D721Med (cell line): ENCODE measurements around the gene TIAM2.
"Not testable (repeated sequence)": the region's sequence is repeated elsewhere in the genome, so short reads cannot be mapped to it uniquely, and the experiment has no call there.

Experiments
- DNase-seq: peaks from one replicate; pipeline ENCODE4 v3.0.0; 2011; ENCODE audit warnings: low spot score; ENCODE audit not compliant: insufficient read length
- FAIRE-seq: peaks from 2 replicates; lab custom pipeline; 2011; peaks lifted over from hg19 to GRCh38; lab: Jason Lieb, UNC
- CTCF ChIP-seq: IDR thresholded peaks from 2 replicates; pipeline ENCODE4 v1.5.1; 2012; ENCODE audit warnings: mild to moderate bottlenecking, control low read depth; ENCODE audit not compliant: insufficient read depth; ENCODE audit errors: missing control alignments

The TIAM2 gene

GRCh38 chr6:155212106-155212505 lies 217.0 kb downstream of the TIAM2 start:
- no peak for TF ChIP-seq CTCF
- no peak for DNase-seq
- FAIRE-seq = no peak

GRCh38 chr6:155212616-155213380 lies 217.7 kb downstream of the TIAM2 start:
- no peak for TF ChIP-seq CTCF
- no peak for DNase-seq
- no peak for FAIRE-seq

- FAIRE-seq (no peak), DNase-seq (no peak)
- TF ChIP-seq CTCF = no peak
These were observed 218.7 kb downstream of the TIAM2 start for GRCh38 chr6:155213611-155214372.

GRCh38 chr6:155215906-155216305 lies 220.8 kb downstream of the TIAM2 start:
- TF ChIP-seq CTCF = no peak
- DNase-seq (no peak), FAIRE-seq (no peak)

GRCh38 chr6:155216312-155217046 lies 221.4 kb downstream of the TIAM2 start:
- DNase-seq = no peak
- TF ChIP-seq CTCF = no peak
- FAIRE-seq = no peak

- not testable (repeated sequence) for DNase-seq, FAIRE-seq
These were observed 223.6 kb downstream of the TIAM2 start for GRCh38 chr6:155218711-155219110.

GRCh38 chr6:155219299-155219698 lies 224.2 kb downstream of the TIAM2 start:
- no peak for FAIRE-seq
- TF ChIP-seq CTCF = no peak
- no peak for DNase-seq
